Central memory CD8-positive, alpha-beta T cell (primary cell): ENCODE measurements around the gene CHD9.

Experiments used
- ATAC-seq: fragments of 150-1000 bp; cut with Tn5 transposase; replicated peaks from 2 replicates; pipeline ENCODE4 v1.10.0; 2022; ENCODE audit warnings: mild to moderate bottlenecking, moderate FRiP score, moderate number of reproducible peaks; ENCODE audit not compliant: poor library complexity, severe bottlenecking; ENCODE audit errors: extremely low read depth
- DNase-seq, 2 donors: peaks; one replicate each; pipeline ENCODE4 v3.0.0; 2021; ENCODE audit warnings: low spot score in 2 of 2
- H3K27ac Mint-ChIP-seq: one replicate; pipeline ENCODE4 v1.8.0; 2022; ENCODE audit warnings: low read depth, mild to moderate bottlenecking, moderate library complexity, mixed read lengths
- H3K27me3 Mint-ChIP-seq: one replicate; pipeline ENCODE4 v1.8.0; 2022; ENCODE audit warnings: mixed read lengths
- H3K36me3 Mint-ChIP-seq: one replicate; pipeline ENCODE4 v1.8.0; 2022; ENCODE audit warnings: mild to moderate bottlenecking, moderate library complexity, mixed read lengths; ENCODE audit not compliant: insufficient read depth
- H3K4me1 Mint-ChIP-seq: one replicate; pipeline ENCODE4 v1.8.0; 2022; ENCODE audit warnings: mixed read lengths
- H3K4me3 Mint-ChIP-seq: one replicate; pipeline ENCODE4 v1.8.0; 2022; ENCODE audit warnings: mild to moderate bottlenecking, moderate library complexity, mixed read lengths
- H3K9me3 Mint-ChIP-seq: one replicate; pipeline ENCODE4 v1.8.0; 2022; ENCODE audit warnings: mixed read lengths

The CHD9 gene

GRCh38 chr16:53055541-53056391 is 975 bp downstream of the CHD9 start:
- ATAC-seq (no peak), DNase-seq (no peak)
- peaks cover 1% of the 10 kb centered on the region for H3K36me3 Mint-ChIP-seq
- H3K27ac Mint-ChIP-seq: peak overlapping the region; percentile 75
- H3K9me3 Mint-ChIP-seq: no peaks in the 10 kb centered on the region
- no peaks in the 10 kb centered on the region for H3K27me3 Mint-ChIP-seq
- peaks cover 39% of the 10 kb centered on the region for H3K4me1 Mint-ChIP-seq
- H3K4me3 Mint-ChIP-seq: peak overlapping the region; percentile 82

- H3K36me3 Mint-ChIP-seq: peaks cover 1% of the 10 kb centered on the region
- DNase-seq (no peak), ATAC-seq (no peak)
- H3K27ac Mint-ChIP-seq: no peak overlapping the region
- no peaks in the 10 kb centered on the region for H3K27me3 Mint-ChIP-seq
- peak overlapping the region; percentile 82 for H3K4me3 Mint-ChIP-seq
- H3K9me3 Mint-ChIP-seq: no peaks in the 10 kb centered on the region
- H3K4me1 Mint-ChIP-seq: peaks cover 43% of the 10 kb centered on the region
These were observed 1.6 kb downstream of the CHD9 start for GRCh38 chr16:53056392-53056881.

- no peak for ATAC-seq
- Mint-ChIP-seq H3K27ac (no peak overlapping the region), H3K4me1 (peaks cover 53% of the 10 kb centered on the region), H3K36me3 (peaks cover 4% of the 10 kb centered on the region), H3K9me3 (no peaks in the 10 kb centered on the region), H3K4me3 (no peak overlapping the region), H3K27me3 (no peaks in the 10 kb centered on the region)
- DNase-seq: no peak
These were observed 2.9 kb downstream of the CHD9 start for GRCh38 chr16:53057658-53058057.

- ATAC-seq: no peak
- DNase-seq: no peak
- Mint-ChIP-seq H3K36me3 (peaks cover 4% of the 10 kb centered on the region), H3K4me1 (peaks cover 53% of the 10 kb centered on the region), H3K9me3 (no peaks in the 10 kb centered on the region), H3K27me3 (no peaks in the 10 kb centered on the region), H3K4me3 (no peak overlapping the region), H3K27ac (no peak overlapping the region)
These were observed 3.6 kb downstream of the CHD9 start for GRCh38 chr16:53058441-53058840.

GRCh38 chr16:53058882-53059281 is 4.1 kb downstream of the CHD9 start:
- H3K27ac Mint-ChIP-seq: no peak overlapping the region
- H3K36me3 Mint-ChIP-seq: peaks cover 4% of the 10 kb centered on the region
- DNase-seq (no peak), ATAC-seq (no peak)
- H3K4me1 Mint-ChIP-seq: peaks cover 53% of the 10 kb centered on the region
- no peaks in the 10 kb centered on the region for H3K9me3 Mint-ChIP-seq
- no peak overlapping the region for H3K4me3 Mint-ChIP-seq
- H3K27me3 Mint-ChIP-seq: no peaks in the 10 kb centered on the region

- Mint-ChIP-seq H3K36me3 (peaks cover 2% of the 10 kb centered on the region), H3K4me3 (no peak overlapping the region), H3K27me3 (no peaks in the 10 kb centered on the region), H3K27ac (no peak overlapping the region), H3K9me3 (no peaks in the 10 kb centered on the region), H3K4me1 (peaks cover 55% of the 10 kb centered on the region)
- ATAC-seq: no peak
- DNase-seq: no peak
These were observed 4.9 kb downstream of the CHD9 start for GRCh38 chr16:53059672-53060071.

GRCh38 chr16:53061256-53061655 is 6.5 kb downstream of the CHD9 start:
- no peak for DNase-seq
- Mint-ChIP-seq H3K27ac (peak overlapping the region; percentile 65), H3K4me1 (peaks cover 60% of the 10 kb centered on the region), H3K27me3 (no peaks in the 10 kb centered on the region), H3K4me3 (no peak overlapping the region), H3K9me3 (no peaks in the 10 kb centered on the region), H3K36me3 (peaks cover 2% of the 10 kb centered on the region)
- no peak for ATAC-seq

- peaks cover 2% of the 10 kb centered on the region for H3K36me3 Mint-ChIP-seq
- ATAC-seq (peak; percentile 52), DNase-seq (no peak)
- H3K4me3 Mint-ChIP-seq: peak overlapping the region; percentile 22
- H3K27me3 Mint-ChIP-seq: no peaks in the 10 kb centered on the region
- H3K9me3 Mint-ChIP-seq: no peaks in the 10 kb centered on the region
- H3K4me1 Mint-ChIP-seq: peaks cover 59% of the 10 kb centered on the region
- H3K27ac Mint-ChIP-seq: peak overlapping the region; percentile 65
These were observed 6.9 kb downstream of the CHD9 start for GRCh38 chr16:53061701-53062159.

- Mint-ChIP-seq H3K9me3 (no peaks in the 10 kb centered on the region), H3K4me3 (no peak overlapping the region), H3K4me1 (peaks cover 61% of the 10 kb centered on the region), H3K36me3 (peaks cover 2% of the 10 kb centered on the region), H3K27me3 (no peaks in the 10 kb centered on the region), H3K27ac (peak overlapping the region; percentile 44)
- no peak for ATAC-seq
- no peak for DNase-seq
These were observed 9.3 kb downstream of the CHD9 start for GRCh38 chr16:53064081-53064578.

- no peaks in the 10 kb centered on the region for H3K9me3 Mint-ChIP-seq
- H3K27me3 Mint-ChIP-seq: no peaks in the 10 kb centered on the region
- DNase-seq: no peak
- no peak for ATAC-seq
- H3K27ac Mint-ChIP-seq: no peak overlapping the region
- peaks cover 2% of the 10 kb centered on the region for H3K36me3 Mint-ChIP-seq
- H3K4me3 Mint-ChIP-seq: no peak overlapping the region
- peaks cover 74% of the 10 kb centered on the region for H3K4me1 Mint-ChIP-seq
These were observed 10.8 kb downstream of the CHD9 start for GRCh38 chr16:53065461-53066061.

GRCh38 chr16:53067675-53068074 is 12.9 kb downstream of the CHD9 start:
- H3K27ac Mint-ChIP-seq: peak overlapping the region; percentile 47
- no peaks in the 10 kb centered on the region for H3K27me3 Mint-ChIP-seq

GRCh38 chr16:53068423-53068833 is 13.6 kb downstream of the CHD9 start:
- H3K4me3 Mint-ChIP-seq: peak overlapping the region; percentile 60
- DNase-seq: no peak
- no peaks in the 10 kb centered on the region for H3K9me3 Mint-ChIP-seq
- peaks cover 69% of the 10 kb centered on the region for H3K4me1 Mint-ChIP-seq
- H3K27ac Mint-ChIP-seq: peak overlapping the region; percentile 49
- H3K36me3 Mint-ChIP-seq: no peaks in the 10 kb centered on the region
- ATAC-seq: peak; percentile 87
- H3K27me3 Mint-ChIP-seq: no peaks in the 10 kb centered on the region

More at GRCh38 chr16:53067675-53068074, 12.9 kb downstream of the CHD9 start:
- peak; percentile 24 for ATAC-seq
- no peaks in the 10 kb centered on the region for H3K9me3 Mint-ChIP-seq
- H3K4me1 Mint-ChIP-seq: peaks cover 69% of the 10 kb centered on the region
- no peak for DNase-seq
- no peaks in the 10 kb centered on the region for H3K36me3 Mint-ChIP-seq
- peak overlapping the region; percentile 60 for H3K4me3 Mint-ChIP-seq
